Measurements from ENCODE around the gene C1orf50. TPM values are rescaled to one million over a fixed set of nuclear protein-coding genes. Genes with fewer than 3 reads are reported as not detected.

Gene C1orf50
- total RNA-seq, 1 experiment from 2014 or later, result 3.4 TPM

GRCh38 chr1:42742617-42743316 is 24.3 kb upstream of the C1orf50 start:
- Histone ChIP-seq H4K20me1 (ENCODE audit: low read length) (no peaks in the 10 kb centered on the region), H3K79me2 (ENCODE audit: low read length) (no peaks in the 10 kb centered on the region), H3K9me3 (ENCODE audit: low read length) (no peaks in the 10 kb centered on the region), H3F3A (ENCODE audit: low read length, unreplicated experiment) (no peaks in the 10 kb centered on the region), H3K9ac (ENCODE audit: low read length) (no peak overlapping the region), H3K4me2 (ENCODE audit: low read length) (no peak overlapping the region), H3K4me3 (ENCODE audit: low read length) (no peak overlapping the region), H3K4me1 (ENCODE audit: insufficient read depth, low read length) (no peaks in the 10 kb centered on the region), H3K27me3 (ENCODE audit: low read length) (no peaks in the 10 kb centered on the region), H3K9me2 (replicated peaks; ENCODE audit: low read length) (no peaks in the 10 kb centered on the region), H2AFZ (ENCODE audit: low read length) (no peak overlapping the region), H3K27ac (ENCODE audit: low read length) (no peak overlapping the region), H3K36me3 (ENCODE audit: low read depth, low read length) (no peaks in the 10 kb centered on the region)
- POLR2A ChIA-PET (ENCODE audit: unreplicated experiment), result no interaction called here
- intact Hi-C loops (cut with micrococcal nuclease), result no loop called here
- CTCF ChIA-PET, result no interaction called here
- no TSS peak for BruUV-seq (replicated peaks)
- ATAC-seq, result no peak
- no peak for TF ChIP-seq EZH2 (IDR thresholded peaks at IDR 0.05; ENCODE audit: low read length, unreplicated experiment)
- no peak for TF ChIP-seq EZH2phosphoT487 (IDR thresholded peaks at IDR 0.05; ENCODE audit: borderline replicate concordance, low read length)
- TF ChIP-seq CTCF (conservative IDR thresholded peaks at IDR 0.05; ENCODE audit: low read depth, low read length), result no peak
- DNase-seq, result no peak

GRCh38 chr1:42743317-42744147 is 23.5 kb upstream of the C1orf50 start:
- POLR2A ChIA-PET (ENCODE audit: unreplicated experiment), result no interaction called here
- Histone ChIP-seq H3K27ac (ENCODE audit: low read length) (no peak overlapping the region), H3F3A (ENCODE audit: low read length, unreplicated experiment) (no peaks in the 10 kb centered on the region), H2AFZ (ENCODE audit: low read length) (no peak overlapping the region), H3K4me3 (ENCODE audit: low read length) (no peak overlapping the region), H3K9ac (ENCODE audit: low read length) (no peak overlapping the region), H3K9me3 (ENCODE audit: low read length) (no peaks in the 10 kb centered on the region), H3K36me3 (ENCODE audit: low read depth, low read length) (no peaks in the 10 kb centered on the region), H3K4me2 (ENCODE audit: low read length) (no peak overlapping the region), H3K79me2 (ENCODE audit: low read length) (no peaks in the 10 kb centered on the region), H3K9me2 (replicated peaks; ENCODE audit: low read length) (no peaks in the 10 kb centered on the region), H3K4me1 (ENCODE audit: insufficient read depth, low read length) (no peaks in the 10 kb centered on the region), H3K27me3 (ENCODE audit: low read length) (no peaks in the 10 kb centered on the region), H4K20me1 (ENCODE audit: low read length) (no peaks in the 10 kb centered on the region)
- DNase-seq (no peak), ATAC-seq (no peak)
- CTCF ChIA-PET, result no interaction called here
- intact Hi-C loops (cut with micrococcal nuclease), result no loop called here
- TF ChIP-seq CTCF (conservative IDR thresholded peaks at IDR 0.05; ENCODE audit: low read depth, low read length) (no peak), EZH2 (IDR thresholded peaks at IDR 0.05; ENCODE audit: low read length, unreplicated experiment) (no peak), EZH2phosphoT487 (IDR thresholded peaks at IDR 0.05; ENCODE audit: borderline replicate concordance, low read length) (no peak)
- no TSS peak for BruUV-seq (replicated peaks)

- Histone ChIP-seq H3K4me1 (ENCODE audit: insufficient read depth, low read length) (no peaks in the 10 kb centered on the region), H3K4me2 (ENCODE audit: low read length) (no peak overlapping the region), H2AFZ (ENCODE audit: low read length) (no peak overlapping the region), H3K36me3 (ENCODE audit: low read depth, low read length) (no peaks in the 10 kb centered on the region), H3K4me3 (ENCODE audit: low read length) (no peak overlapping the region), H3K9ac (ENCODE audit: low read length) (no peak overlapping the region), H3K9me2 (replicated peaks; ENCODE audit: low read length) (no peaks in the 10 kb centered on the region), H3K27ac (ENCODE audit: low read length) (no peak overlapping the region), H4K20me1 (ENCODE audit: low read length) (no peaks in the 10 kb centered on the region), H3F3A (ENCODE audit: low read length, unreplicated experiment) (no peaks in the 10 kb centered on the region), H3K79me2 (ENCODE audit: low read length) (no peaks in the 10 kb centered on the region), H3K27me3 (ENCODE audit: low read length) (no peaks in the 10 kb centered on the region), H3K9me3 (ENCODE audit: low read length) (no peaks in the 10 kb centered on the region)
- ChIA-PET POLR2A (ENCODE audit: unreplicated experiment) (no interaction called here), CTCF (no interaction called here)
- no TSS peak for BruUV-seq (replicated peaks)
- ATAC-seq (no peak), DNase-seq (no peak)
- TF ChIP-seq EZH2 (IDR thresholded peaks at IDR 0.05; ENCODE audit: low read length, unreplicated experiment) (no peak), CTCF (conservative IDR thresholded peaks at IDR 0.05; ENCODE audit: low read depth, low read length) (no peak), EZH2phosphoT487 (IDR thresholded peaks at IDR 0.05; ENCODE audit: borderline replicate concordance, low read length) (no peak)
- intact Hi-C loops (cut with micrococcal nuclease), result no loop called here
These were observed 23.0 kb upstream of the C1orf50 start for GRCh38 chr1:42744148-42744413.

Data from PC-3 (cell line).